HL-60 (cell line): Measurements from ENCODE around the gene ASTN2.

Source experiments
- CTCF ChIP-seq: IDR thresholded peaks from one replicate; pipeline ENCODE4 v1.5.1; 2011; ENCODE audit warnings: low read length, control low read depth, inconsistent platforms; ENCODE audit not compliant: insufficient read depth
- GABPA ChIP-seq: IDR thresholded peaks from 2 replicates; pipeline ENCODE4 v1.6.1; 2012; ENCODE audit warnings: low read depth

DNA sequence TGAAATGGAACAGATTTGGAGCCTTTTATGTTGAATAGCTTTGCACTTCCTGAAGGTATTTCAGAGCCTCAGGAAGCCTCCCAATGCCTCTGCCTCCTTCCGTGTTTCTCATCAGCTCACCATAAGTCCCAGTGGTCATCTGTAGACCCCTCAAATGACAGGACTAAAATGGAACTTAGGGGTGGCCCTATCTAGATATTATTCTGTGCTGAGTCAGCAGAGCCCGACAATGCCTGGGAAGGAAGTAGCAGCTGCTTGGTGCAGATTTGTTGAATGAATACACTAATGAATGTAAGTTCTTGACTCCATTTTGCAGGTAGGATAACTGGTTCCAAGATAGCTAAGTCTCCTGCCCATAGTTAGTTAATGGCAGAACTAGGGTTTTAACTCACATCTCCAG lies 97.7 kb downstream of the ASTN2 start:
- TF ChIP-seq CTCF: no peak
- no peak for TF ChIP-seq GABPA
